HCT116 (cell line): Measurements from ENCODE around the gene STX2.
"Not testable (repeated sequence)": the region's sequence is repeated elsewhere in the genome, so short reads cannot be mapped to it uniquely, and the experiment has no call there.

Experiments
- ELF1 ChIP-seq: IDR thresholded peaks from 2 replicates; pipeline ENCODE4 v1.6.1; 2012; ENCODE audit warnings: low read depth, borderline replicate concordance
- MAX ChIP-seq: IDR thresholded peaks from 2 replicates; pipeline ENCODE4 v1.6.1; 2012
- POLR2A ChIP-seq: IDR thresholded peaks from 2 replicates; pipeline ENCODE4 v1.7.0; 2011; ENCODE audit warnings: borderline replicate concordance; ENCODE audit not compliant: insufficient read depth, insufficient read length; ENCODE audit errors: extremely low read depth

GRCh38 chr12:130875708-130876107, 36.7 kb upstream of the STX2 start:
- TF ChIP-seq POLR2A, ELF1, MAX: not testable (repeated sequence)
